Activated CD8-positive, alpha-beta memory T cell treated with anti-CD3 and anti-CD28 coated beads, Interleukin-2, amount 50 U/mL, for 1 hour (primary cell): ENCODE measurements around the gene TBC1D9B.

Experiments used
- DNase-seq: peaks from one replicate; pipeline ENCODE4 v3.0.0-alpha.2; 2020; ENCODE audit errors: extremely low read depth

The TBC1D9B gene

DNA sequence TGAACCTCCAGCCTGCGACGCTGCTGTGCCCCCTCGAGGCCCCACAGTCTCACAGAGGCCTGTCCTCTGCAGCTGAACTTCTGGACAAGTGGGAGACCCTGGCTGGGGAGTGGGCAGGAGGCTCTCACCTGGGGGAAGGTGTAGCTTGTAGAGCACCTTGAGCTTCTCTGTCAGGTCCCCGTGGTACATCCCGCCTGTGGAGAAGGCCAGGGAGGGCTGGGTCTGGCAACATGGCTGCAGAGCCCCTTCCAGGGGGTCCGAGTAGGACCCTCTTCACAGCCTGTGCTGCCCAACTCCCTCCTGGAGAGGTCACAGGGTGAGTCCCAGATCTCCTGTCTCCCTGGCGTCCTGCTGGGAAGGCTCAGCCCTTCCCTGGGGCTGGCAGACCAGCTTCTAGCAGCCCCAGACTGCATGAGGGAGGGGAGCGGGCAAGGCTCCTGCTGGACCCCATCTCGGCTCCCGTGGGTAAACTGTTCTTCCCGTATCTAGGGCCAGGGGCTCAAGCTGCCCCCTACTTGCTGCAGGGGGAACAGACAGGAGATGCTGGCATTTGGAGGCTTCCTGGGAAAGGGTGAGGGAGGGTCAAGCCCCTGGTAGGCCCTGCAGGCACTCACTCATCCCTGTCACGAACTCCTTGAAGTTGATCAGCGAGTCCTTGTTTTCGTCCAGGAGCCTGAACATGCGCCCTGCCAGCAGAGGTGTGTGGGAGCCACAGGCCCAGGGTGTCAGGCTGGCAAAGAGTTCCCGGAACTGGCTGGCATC lies 37.9 kb downstream of the TBC1D9B start:
- no peak for DNase-seq

DNA sequence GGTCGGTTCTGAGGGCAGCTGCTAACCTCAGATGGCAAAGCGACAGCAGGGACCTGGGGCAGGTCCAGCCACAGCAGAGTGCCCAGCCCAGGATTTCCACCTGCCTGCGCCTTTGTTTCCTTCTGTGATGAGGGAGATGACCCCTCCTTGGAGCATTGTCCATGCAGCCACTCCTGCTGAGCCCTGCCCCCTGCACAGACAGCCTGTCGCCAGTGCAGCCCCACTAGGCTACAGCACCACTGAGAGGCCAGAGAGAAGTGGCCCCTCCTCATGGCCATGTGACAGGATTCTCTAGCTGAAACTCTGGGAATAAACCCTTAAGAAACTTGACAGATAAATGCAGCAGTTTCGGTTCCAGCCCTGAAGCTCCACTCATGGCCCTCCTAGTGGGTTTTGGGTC lies 38.6 kb downstream of the TBC1D9B start:
- DNase-seq: no peak

DNA sequence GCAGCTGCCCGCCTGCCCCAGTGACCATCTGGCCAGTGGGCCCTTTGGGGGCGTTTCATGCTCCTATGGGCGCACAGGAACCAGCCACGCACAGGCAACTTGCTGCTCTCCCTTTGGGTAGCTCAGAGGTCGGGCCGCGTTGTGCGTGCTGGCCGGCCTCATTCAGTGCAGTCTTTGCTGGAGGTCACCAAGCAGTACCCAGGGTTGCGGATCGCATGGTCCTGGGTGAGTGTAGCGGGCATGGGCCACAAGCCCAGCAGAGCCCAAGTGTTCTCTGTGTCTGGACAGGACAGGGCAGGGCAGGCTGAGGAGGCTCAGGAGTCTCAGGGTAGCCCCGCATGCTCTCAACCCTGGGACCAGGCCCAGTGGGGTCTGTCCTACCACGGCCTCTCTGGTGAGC lies 39.2 kb downstream of the TBC1D9B start:
- DNase-seq: no peak

DNA sequence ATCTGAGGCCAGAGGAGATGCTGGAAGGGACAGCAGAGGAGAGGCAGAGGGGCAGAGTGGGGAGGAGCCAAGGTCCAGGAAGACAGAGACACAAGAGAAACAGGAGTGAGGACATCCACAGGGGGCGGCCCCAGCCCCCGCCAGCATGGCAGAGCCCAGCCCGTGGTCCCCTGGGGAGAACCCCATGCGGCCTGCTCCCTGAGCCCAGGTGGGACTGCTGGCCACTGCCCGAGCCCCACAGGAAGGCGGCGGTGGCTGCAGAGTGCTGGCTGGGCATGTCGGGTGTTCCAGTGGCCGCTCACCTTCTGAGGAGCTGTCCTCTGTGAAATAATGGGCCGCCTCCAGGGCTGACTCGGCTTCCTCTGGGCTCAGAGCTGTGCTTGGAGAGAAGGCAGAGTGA lies 40.2 kb downstream of the TBC1D9B start:
- DNase-seq: no peak

DNA sequence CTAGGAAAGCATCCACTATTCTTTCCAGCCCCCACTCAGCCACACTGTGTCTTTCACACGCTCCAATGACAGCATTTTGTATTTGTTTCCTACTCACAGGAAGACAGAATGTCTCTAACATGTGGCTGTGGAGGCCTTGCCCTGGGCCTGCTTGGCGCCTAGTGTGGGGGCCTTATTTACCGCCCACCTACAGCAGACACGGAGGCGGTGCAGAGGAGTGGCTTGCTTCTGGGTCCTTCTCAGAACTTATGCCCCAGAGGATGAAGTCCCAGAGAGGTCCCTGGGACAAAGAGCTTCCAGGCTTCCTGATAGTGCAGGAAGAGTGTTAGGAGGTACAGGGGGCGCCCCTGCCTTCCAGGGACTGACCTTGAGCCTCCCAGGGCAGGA lies 40.6 kb downstream of the TBC1D9B start:
- DNase-seq: no peak

DNA sequence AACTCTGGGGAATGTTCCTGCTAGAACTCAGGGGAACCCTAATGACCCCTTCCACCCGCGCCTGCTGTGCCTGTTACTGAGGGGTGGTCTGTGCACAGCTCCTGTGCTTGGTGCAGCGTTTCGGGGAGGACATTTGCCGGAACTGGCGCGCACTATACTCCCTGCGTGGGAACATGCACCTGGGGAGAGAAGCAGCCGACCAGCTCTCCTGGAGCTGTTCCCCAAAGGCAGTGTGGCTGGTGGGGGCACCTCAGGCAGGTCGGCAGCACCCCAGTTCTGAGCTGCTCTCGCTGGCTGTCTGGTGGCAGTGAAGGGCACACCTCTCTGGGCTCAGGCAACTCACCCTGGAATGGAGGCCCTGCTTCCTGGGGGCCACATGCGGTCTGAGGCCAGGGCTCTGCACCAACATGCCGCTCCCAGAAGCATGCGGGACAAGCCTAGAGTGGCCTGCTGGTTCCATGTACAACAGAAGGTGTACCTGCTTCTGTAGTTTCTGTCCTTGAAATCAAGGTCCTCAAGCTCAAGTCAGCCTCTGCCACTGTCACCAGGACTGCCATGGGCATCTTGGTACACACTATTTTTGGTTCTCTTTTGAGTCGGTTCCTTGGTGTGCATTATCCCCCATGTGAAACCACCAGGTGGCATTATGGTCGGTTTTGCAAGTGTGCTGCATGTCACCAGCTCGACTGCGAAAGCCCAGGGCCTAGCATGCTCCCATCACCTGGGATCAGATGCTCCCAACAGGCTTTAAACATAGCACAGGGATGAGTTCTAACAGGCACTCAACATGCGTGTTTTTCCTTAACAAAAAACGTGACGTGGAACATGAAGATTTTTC lies 41.2 kb downstream of the TBC1D9B start:
- DNase-seq: no peak

DNA sequence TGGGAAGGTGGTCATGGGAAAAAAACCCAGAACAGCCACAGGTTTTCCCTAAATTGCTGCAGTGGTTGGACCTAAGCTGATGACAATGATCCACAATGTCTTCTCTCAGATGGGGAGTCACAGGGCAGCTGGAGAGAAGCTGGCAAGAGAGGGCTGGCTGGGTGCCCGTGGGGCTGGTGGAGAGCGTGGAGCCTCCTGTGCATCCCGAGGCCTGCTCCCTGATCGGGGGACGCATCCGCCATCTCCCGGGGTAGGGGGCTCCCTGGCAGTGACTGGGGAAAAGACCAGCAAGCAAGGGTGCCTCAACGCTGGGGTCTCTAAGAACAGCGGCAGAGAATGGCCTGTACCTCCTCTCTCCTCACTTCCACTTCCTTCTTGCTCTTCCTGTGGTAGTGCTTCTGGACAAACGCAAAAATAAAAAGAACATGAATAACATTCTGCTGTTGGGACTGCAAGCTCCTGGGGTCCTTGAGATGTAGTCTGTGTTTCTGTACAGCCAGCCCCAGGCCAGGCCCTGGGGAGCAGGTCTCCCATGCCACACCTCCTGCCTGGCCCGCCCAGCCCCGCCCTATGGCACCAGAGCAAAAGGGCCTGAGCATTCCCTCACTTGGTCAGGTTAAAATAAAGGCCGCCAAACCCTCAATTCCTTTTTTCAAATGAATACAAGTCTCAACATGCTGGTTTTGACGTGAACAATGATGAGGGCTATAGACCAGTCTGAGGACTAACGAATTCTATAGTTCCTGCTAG lies 42.0 kb downstream of the TBC1D9B start:
- no peak for DNase-seq

DNA sequence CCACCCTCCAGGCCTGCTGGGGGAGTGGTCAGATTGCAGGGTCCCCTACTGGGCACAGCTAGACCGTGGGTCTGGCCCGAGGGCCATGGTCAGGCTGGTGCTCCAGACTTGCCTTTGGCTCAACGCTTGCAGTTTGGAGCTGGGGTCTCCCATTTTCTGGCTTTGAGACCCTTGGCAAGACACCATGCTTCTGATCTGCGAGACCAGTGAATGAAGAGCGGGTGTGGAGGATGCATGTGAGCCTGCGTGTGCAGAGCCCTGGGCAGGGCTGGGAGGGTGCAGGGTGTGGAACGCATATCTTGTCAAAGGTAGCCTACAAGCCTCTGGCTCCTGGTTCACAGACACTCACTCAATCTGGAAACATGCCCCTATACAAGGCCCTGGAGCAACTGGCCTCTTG lies 43.0 kb downstream of the TBC1D9B start:
- DNase-seq: no peak

DNA sequence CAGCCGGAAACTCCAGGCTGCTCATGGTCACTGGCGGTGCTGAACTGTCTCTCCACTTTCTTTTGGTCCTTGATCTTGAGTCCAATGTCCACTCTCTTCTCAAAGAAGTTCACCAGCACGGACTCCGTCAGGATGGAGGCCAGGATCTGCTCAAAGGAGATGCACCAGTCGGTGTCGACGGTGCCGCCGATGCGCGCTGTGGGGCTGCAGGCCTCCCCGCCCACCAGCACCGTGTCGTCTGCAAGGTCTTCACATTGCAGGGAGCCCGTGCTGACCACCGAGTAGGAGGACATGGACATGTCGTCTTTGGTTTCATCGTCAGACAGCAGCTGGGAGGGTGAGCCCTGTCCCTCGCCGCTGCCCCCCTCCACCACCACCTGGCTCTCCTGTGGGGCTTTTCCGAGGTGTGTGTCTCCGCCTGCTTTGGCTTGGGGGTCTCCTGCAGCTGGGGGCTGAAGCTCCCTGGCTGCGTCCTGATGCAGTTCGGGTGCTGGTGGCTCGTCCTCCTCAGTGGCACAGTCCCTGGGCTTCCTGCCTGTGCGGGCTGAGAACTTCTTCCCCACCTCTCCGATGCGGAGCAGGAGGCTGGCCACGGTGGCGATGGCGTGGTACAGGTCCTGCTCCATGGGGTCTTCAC lies 44.1 kb downstream of the TBC1D9B start:
- no peak for DNase-seq

DNA sequence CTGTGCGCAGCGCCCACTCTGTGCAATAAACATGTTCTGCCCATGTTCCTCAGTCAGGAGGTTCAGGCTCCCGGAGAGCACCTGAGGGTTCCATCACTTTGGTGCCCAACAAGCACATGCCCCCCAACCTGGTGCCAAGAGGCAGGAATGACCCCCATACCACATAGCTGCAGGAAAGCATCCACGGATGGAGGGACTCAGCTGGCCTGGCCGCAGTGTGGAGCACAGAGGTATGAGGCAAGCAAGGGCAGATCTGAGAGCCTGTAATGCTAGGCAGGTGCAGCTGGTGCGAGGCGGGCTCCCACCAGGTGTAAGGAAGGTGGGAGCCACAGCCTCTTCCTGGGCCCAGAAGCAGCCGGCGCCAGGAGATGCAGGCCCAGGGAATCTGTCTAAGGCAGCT lies 44.8 kb downstream of the TBC1D9B start:
- DNase-seq: no peak

DNA sequence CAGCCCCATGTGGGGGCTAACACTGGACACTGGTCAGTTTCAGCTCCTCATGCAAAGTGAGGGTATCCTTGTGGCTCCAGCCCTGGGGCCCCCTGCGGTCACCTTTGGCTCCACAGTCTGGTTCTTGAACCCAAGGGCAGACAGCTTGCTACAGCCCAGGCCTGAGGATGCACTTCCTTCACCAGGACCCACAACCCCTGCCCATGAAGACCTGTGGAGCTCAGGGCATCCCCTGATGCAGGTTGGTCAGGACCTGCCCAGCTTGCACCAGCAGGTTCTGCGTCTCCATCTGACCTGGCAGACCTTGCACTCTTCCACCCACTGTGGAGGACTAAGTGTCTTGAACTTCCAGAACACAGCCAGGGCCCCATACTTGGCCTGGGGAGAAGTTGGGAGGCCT lies 45.4 kb downstream of the TBC1D9B start:
- no peak for DNase-seq

DNA sequence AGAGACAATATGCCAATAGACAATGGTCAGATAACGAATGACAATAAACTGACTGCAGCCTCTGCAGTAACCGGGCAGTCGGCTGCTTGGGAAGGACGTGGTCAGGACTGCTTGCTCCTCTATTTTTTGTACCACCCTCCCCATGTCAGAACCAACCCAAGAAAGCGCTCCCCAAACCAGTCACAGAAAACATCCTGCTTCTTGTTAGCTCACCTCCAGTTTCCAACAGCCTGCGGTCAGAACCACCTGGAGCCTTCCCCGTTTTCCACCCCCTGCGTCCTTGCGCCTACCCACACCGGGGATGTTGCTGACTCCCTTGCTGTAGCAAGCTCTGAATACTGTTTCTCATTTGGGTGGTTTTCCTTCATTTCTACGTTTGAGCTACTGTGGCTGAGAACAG lies 47.4 kb downstream of the TBC1D9B start:
- DNase-seq: no peak

DNA sequence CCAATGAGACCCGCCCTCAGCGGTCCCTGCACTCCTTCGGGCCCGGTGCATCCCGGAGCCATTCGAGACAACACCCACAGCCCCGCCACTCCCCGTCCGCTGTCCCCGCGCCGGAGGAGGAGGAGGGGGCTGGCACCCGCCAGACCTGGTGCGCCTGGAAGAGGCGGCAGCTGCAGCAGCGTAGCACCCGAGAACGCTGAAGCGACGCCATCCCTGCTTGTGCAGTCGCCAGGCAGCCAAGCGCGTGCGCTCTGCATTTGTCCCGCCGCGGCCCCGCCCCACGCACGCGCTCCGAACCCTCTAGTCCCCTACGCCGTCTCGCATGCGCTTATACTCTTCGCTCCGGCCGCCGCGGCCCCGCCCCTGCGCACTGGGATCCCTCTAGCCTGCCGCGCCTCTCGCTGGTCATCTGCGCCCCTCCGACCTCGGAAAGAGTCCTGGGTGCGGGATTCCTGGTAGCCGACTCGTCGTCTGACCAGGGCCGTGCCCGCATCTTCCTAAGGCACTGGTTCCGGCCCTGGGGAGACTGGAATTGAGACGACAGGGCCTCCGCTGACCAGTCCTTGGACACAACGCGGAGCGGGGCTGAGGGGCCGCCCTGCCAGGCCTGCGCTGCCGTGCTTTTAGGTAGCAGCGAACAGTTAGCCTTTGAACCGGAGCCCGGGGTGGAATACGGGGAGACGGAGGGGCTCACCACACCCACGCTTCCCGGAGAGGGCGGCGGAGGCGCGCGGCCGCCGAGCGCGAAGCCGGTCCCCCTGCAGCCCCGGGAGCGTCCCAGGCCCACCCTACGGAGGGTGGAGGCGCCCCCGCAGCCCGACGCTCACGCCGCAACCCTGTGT lies 48.9 kb downstream of the TBC1D9B start, which contains the start of gene MRNIP:
MRNIP (minus strand) TSS at position 232 of the 842 bp plus-strand sequence; CDS start at position 211, 21 bp downstream.
- peak; percentile 70 for DNase-seq

DNA sequence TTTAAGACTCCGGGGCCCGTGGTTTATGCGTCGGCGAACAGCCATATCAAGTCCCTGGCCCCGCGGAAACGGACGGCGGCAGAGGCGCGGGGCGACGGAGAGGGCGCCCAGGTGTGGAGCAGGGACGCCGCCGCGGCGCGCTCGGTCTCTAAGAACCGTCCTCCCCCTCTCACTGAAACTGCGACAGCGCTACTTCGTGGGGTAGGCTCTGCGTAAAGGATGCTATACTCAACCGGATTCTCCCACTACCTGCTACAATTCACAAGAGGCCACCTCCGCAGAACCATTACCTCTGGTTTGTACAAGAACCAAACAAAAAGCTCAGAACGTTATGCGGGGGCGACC lies 49.5 kb downstream of the TBC1D9B start:
- no peak for DNase-seq

DNA sequence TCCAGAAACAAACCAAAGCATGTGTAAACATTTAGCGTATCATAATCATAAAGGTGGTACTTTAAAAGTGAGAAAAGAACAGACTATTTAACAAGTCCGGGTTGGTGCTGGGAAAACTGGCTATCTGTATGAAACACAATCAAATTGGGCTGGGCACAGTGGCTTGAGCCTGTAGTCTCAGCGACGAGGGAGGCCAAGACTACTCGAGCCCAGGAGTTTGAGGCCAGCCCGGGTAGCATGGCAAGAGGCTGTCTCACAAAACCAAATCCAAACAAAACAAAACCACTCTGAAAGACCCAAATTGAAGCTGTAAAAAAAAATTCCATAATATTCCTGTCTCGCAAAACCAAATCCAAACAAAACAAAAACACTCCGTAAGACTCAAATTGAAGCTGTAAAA lies 53.3 kb downstream of the TBC1D9B start:
- no peak for DNase-seq

DNA sequence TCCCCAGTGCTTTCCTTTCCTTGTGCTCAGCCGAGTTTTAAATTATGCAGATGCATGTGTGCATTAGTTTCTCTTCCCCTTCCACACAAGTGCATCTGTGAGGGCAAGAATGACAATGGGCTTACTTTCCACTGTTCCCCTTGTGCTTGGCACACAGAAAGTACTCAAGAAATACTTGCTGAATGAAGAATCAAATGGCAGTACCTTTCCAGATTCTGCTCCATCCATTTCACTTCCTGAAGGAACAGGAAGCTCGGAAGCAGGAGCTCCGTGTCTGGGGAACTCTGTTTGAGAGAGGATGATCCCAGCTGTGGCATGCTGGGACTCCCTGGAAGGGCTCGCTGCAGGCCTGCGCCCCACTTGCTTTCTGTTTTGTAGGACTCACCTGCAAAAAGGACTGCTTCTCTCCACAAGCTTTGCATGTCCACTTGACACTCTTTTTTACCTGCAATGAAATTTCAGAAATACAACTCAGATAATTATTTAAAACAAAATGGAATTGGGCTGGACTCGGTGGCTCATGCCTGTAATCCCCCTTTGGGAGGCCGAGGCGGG lies 54.6 kb downstream of the TBC1D9B start:
- DNase-seq: no peak

DNA sequence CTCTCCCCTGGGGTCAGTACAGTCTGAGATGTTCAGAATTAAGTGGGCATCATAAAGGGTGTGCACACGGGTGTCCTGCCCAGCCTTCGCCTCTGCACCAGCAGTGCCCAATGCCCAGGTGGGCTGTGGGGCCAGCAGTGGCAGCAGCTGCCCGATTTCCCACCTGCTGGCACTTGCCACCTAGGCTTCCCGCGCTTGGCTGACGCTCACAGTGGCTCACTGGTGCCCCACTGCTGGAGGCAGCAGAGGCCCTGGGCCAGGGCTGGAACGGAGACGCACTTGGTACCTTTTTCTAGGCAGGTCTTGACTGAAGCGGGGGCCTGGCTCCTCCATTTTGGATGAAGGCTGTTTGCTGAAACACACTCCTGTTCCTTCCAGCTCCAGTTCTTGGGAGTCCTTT lies 66.1 kb downstream of the TBC1D9B start:
- no peak for DNase-seq

DNA sequence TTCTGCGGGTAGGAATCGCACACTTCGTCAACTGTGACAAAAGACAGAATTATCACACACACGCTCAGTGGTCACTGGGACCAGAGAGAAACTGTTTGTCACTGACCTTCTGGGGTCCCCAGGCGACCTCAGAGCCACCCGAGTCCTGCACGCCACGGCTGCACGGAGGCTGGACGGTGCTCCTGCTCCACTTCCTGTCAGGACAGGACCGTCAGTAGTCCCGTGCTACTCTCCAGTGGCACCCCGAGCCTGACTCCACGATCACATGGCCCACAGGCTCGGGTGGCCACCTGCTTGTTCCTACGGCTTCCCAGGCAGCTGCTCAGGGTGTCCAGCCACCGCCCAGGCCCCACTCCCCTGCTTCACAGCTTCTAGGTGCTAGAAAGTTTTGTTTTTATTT lies 66.9 kb downstream of the TBC1D9B start:
- no peak for DNase-seq

DNA sequence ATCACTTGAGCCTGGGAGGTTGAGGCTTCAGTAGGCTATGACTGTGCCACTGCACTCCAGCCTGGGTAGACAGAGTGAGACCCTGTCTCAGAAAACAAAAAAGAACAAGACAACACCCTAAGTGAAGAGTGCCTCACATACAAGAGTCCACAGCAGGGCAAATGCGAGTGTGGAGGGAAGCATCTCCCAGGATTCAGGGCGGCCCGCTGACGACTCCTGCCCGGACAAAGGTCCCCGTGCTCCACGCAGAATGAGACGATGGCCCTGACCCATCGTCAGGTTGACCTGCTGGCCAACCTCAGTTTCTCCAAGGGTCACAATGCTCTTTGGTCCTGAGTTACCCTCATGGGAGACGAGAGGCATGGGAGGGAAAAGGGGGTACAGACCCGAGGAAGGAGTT lies 67.4 kb downstream of the TBC1D9B start:
- no peak for DNase-seq

DNA sequence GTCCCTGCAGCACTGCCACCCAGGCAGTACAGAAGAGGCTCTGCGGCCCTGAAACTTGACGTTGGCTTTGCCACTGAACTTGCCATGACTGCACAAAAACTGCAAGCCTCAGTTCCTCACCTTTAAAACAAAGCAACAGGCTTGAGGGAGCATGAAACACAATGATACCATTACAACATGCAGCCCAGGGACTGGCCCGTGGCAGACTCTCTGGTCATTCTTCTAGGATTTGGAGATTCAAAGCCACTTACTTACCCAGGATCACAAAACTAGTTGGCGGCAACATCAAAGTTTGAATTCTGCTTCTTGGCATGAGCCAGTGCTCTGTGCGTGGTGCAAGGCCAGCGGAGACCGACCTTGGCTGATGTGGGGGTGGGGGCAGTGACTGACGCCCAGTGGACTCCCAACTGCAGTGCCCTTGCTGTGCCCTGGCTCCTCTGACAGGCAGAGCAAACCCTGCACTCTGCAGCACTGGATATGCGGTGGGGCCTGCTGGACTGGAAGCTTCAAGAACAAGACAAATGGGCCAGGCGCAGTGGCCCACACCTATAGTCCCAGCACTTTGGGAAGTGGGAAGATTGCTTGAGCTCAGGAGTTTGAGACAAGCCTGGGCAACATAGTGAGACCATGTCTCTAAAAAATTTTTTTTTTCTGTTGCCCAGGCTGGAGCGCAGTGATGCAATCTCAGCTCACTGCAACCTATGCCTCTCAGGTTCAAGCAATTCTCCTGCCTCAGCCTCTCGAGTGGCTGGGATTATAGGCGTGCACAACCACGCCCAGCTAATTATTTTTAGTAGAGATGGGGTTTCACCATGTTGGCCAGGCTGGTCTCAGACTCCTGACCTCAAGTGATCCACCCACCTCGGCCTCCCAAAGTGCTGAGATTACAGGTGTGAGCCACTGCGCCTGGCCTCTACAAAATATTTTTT lies 68.1 kb downstream of the TBC1D9B start:
- no peak for DNase-seq
